IMR-90 (cell line): Measurements from ENCODE around the gene RPEL1. TPM values are rescaled to one million over a fixed set of nuclear protein-coding genes. Genes with fewer than 3 reads are reported as not detected.

ENCODE experiments used
- ATAC-seq: fragments of 200-7000 bp; cut with Tn5 transposase; 2 replicates; pipeline ENCODE4 v1.9.1; 2020; ENCODE audit warnings: low read depth, mild to moderate bottlenecking, moderate library complexity
- BruUV-seq: library from RNA; stranded (reverse); fragments of 400-500 nt; replicated peaks from 2 replicates; lab custom pipeline; 2021; lab: Mats Ljungman, UMichigan
- CTCF ChIA-PET: fragments of 300-600 bp; formaldehyde crosslinking; extraction: SDS; loops from one replicate; lab custom pipeline; 2021; ENCODE audit warnings: antibody characterized with exemption; lab: Yijun Ruan, JAX
- POLR2A ChIA-PET: fragments of 300-600 bp; sonication (Branson Sonifier 250); formaldehyde crosslinking; loops from one replicate; lab custom pipeline; 2022; ENCODE audit warnings: antibody characterized with exemption; ENCODE audit not compliant: unreplicated experiment; lab: Charles Lee
- DNase-seq: peaks from one replicate; pipeline ENCODE4 v3.0.0; 2013
- H2AFZ ChIP-seq: replicated peaks from 2 replicates; pipeline ENCODE3; 2013; ENCODE audit warnings: low read length, mild to moderate bottlenecking; ENCODE audit not compliant: poor library complexity
- H2AK5ac ChIP-seq: 2 replicates; pipeline ENCODE4 v1.6.1; 2013; ENCODE audit warnings: low read depth, low read length, inconsistent platforms
- H2AK9ac ChIP-seq: replicated peaks from 2 replicates; pipeline ENCODE3; 2013; ENCODE audit warnings: mild to moderate bottlenecking, low read depth, low read length, moderate library complexity; ENCODE audit not compliant: poor library complexity
- H2BK120ac ChIP-seq: 2 replicates; pipeline ENCODE4 v1.6.1; 2013; ENCODE audit warnings: low read depth, low read length, inconsistent platforms
- H2BK15ac ChIP-seq: 3 replicates; pipeline ENCODE4 v1.6.1; 2013; ENCODE audit warnings: low read depth, low read length, inconsistent platforms
- H2BK20ac ChIP-seq: 2 replicates; pipeline ENCODE4 v1.6.1; 2013; ENCODE audit warnings: low read depth, mild to moderate bottlenecking, inconsistent platforms, low read length, moderate library complexity
- H2BK5ac ChIP-seq: 2 replicates; pipeline ENCODE4 v1.6.1; 2013; ENCODE audit warnings: mild to moderate bottlenecking, low read depth, low read length, inconsistent platforms; ENCODE audit not compliant: poor library complexity, severe bottlenecking
- H3K14ac ChIP-seq: replicated peaks from 2 replicates; pipeline ENCODE4 v1.6.1; 2013; ENCODE audit warnings: low read depth, low read length, inconsistent platforms
- H3K18ac ChIP-seq: 2 replicates; pipeline ENCODE4 v1.6.1; 2013; ENCODE audit warnings: low read depth, low read length, control low read depth
- H3K23ac ChIP-seq: 2 replicates; pipeline ENCODE4 v1.6.1; 2013; ENCODE audit warnings: low read depth, low read length, inconsistent platforms
- H3K27ac ChIP-seq: 2 replicates; pipeline ENCODE4 v1.5.1; 2013; ENCODE audit warnings: mild to moderate bottlenecking, control low read depth, low read length; ENCODE audit not compliant: insufficient read depth
- H3K27me3 ChIP-seq: 2 replicates; pipeline ENCODE4 v1.6.1; 2013; ENCODE audit warnings: low read length; ENCODE audit not compliant: control insufficient read depth, insufficient read depth
- H3K36me3 ChIP-seq: 2 replicates; pipeline ENCODE4 v1.6.1; 2013; ENCODE audit warnings: low read length, mixed read lengths; ENCODE audit not compliant: control insufficient read depth, insufficient read depth
- H3K4ac ChIP-seq: 2 replicates; pipeline ENCODE4 v1.6.1; 2013; ENCODE audit warnings: low read depth, low read length, inconsistent platforms
- H3K4me1 ChIP-seq: 2 replicates; pipeline ENCODE4 v1.6.1; 2013; ENCODE audit warnings: low read length, mixed read lengths; ENCODE audit not compliant: control insufficient read depth, insufficient read depth
- H3K4me2 ChIP-seq: 2 replicates; pipeline ENCODE4 v1.6.1; 2013; ENCODE audit warnings: low read depth, mild to moderate bottlenecking, control low read depth, low read length, moderate library complexity
- H3K4me3 ChIP-seq: 2 replicates; pipeline ENCODE4 v1.5.1; 2013; ENCODE audit warnings: low read depth, mild to moderate bottlenecking, control low read depth, low read length, moderate library complexity; ENCODE audit not compliant: insufficient read depth
- H3K56ac ChIP-seq: 2 replicates; pipeline ENCODE4 v1.6.1; 2013; ENCODE audit warnings: low read length, inconsistent platforms; ENCODE audit not compliant: insufficient read depth; ENCODE audit errors: extremely low read depth
- H3K79me1 ChIP-seq, 2 experiments: 2 replicates each; pipeline ENCODE4 v1.6.1; 2013; ENCODE audit warnings: low read length in 2 of 2, inconsistent platforms in 1 of 2, low read depth in 1 of 2
- H3K9ac ChIP-seq: 2 replicates; pipeline ENCODE4 v1.6.1; 2013; ENCODE audit warnings: low read depth, low read length, control low read depth
- H3K9me1 ChIP-seq: 2 replicates; pipeline ENCODE4 v1.6.1; 2013; ENCODE audit warnings: low read length, inconsistent platforms; ENCODE audit not compliant: insufficient read depth
- H3K9me3 ChIP-seq: 2 replicates; pipeline ENCODE4 v1.6.1; 2013; ENCODE audit warnings: low read length; ENCODE audit not compliant: control insufficient read depth, insufficient read depth
- H4K20me1 ChIP-seq: 2 replicates; pipeline ENCODE4 v1.6.1; 2013; ENCODE audit warnings: low read length, inconsistent platforms; ENCODE audit not compliant: insufficient read depth
- H4K5ac ChIP-seq: 2 replicates; pipeline ENCODE4 v1.6.1; 2013; ENCODE audit warnings: mild to moderate bottlenecking, low read depth, low read length, control low read depth
- H4K8ac ChIP-seq, 2 experiments: 2 replicates each; pipeline ENCODE4 v1.6.1; 2013; ENCODE audit warnings: low read depth in 2 of 2, low read length in 2 of 2, control low read depth in 1 of 2, inconsistent platforms in 1 of 2
- H4K91ac ChIP-seq: 2 replicates; pipeline ENCODE4 v1.6.1; 2013; ENCODE audit warnings: low read depth, low read length, inconsistent platforms; ENCODE audit not compliant: insufficient read depth
- BHLHE40 ChIP-seq: fragments of 150-350 bp; IDR thresholded peaks from 2 replicates; pipeline ENCODE4 v1.6.1; 2016; ENCODE audit warnings: mild to moderate bottlenecking, low read depth, low read length
- CEBPB ChIP-seq: IDR thresholded peaks from 2 replicates; pipeline ENCODE4 v1.6.1; 2012; ENCODE audit warnings: low read depth, low read length, improper control_type of control experiment
- CHD1 ChIP-seq: IDR thresholded peaks from 2 replicates; pipeline ENCODE4 v1.6.1; 2012; ENCODE audit warnings: low read depth, low read length, improper control_type of control experiment
- ELK1 ChIP-seq: fragments of 150-350 bp; IDR thresholded peaks from 2 replicates; pipeline ENCODE4 v1.6.1; 2016; ENCODE audit warnings: low read depth, mild to moderate bottlenecking, low read length, moderate library complexity, borderline replicate concordance
- FOS ChIP-seq: fragments of 150-350 bp; IDR thresholded peaks from 2 replicates; pipeline ENCODE4 v1.6.1; 2016; ENCODE audit warnings: low read depth, low read length
- MAFK ChIP-seq: IDR thresholded peaks from 2 replicates; pipeline ENCODE4 v1.6.1; 2012; ENCODE audit warnings: low read depth, low read length, improper control_type of control experiment
- MAZ ChIP-seq: IDR thresholded peaks from 2 replicates; pipeline ENCODE4 v1.6.1; 2012; ENCODE audit warnings: low read depth, mild to moderate bottlenecking, low read length, improper control_type of control experiment, moderate library complexity, borderline replicate concordance
- MXI1 ChIP-seq: IDR thresholded peaks from 2 replicates; pipeline ENCODE4 v1.6.1; 2012; ENCODE audit warnings: low read depth, mild to moderate bottlenecking, low read length, moderate library complexity, borderline replicate concordance
- NFE2L2 ChIP-seq: fragments of 150-350 bp; IDR thresholded peaks from 2 replicates; pipeline ENCODE4 v1.6.1; 2016; ENCODE audit warnings: low read depth, mild to moderate bottlenecking, low read length
- POLR2A ChIP-seq: IDR thresholded peaks from 2 replicates; pipeline ENCODE4 v1.6.1; 2012; ENCODE audit warnings: mild to moderate bottlenecking, low read depth, low read length
- RAD21 ChIP-seq: IDR thresholded peaks from 2 replicates; pipeline ENCODE4 v1.6.1; 2012; ENCODE audit warnings: low read length, improper control_type of control experiment
- RCOR1 ChIP-seq: IDR thresholded peaks from 2 replicates; pipeline ENCODE4 v1.6.1; 2012; ENCODE audit warnings: mild to moderate bottlenecking, low read length, improper control_type of control experiment; ENCODE audit not compliant: insufficient replicate concordance
- RFX5 ChIP-seq: IDR thresholded peaks from 2 replicates; pipeline ENCODE4 v1.8.0; 2012; ENCODE audit warnings: low read depth, mild to moderate bottlenecking, low read length, moderate library complexity
- SMC3 ChIP-seq: fragments of 150-350 bp; IDR thresholded peaks from 2 replicates; pipeline ENCODE4 v1.6.1; 2016; ENCODE audit warnings: low read depth, mild to moderate bottlenecking, antibody characterized with exemption, low read length, moderate library complexity
- USF2 ChIP-seq: fragments of 150-350 bp; IDR thresholded peaks from 2 replicates; pipeline ENCODE4 v1.6.1; 2017; ENCODE audit warnings: mild to moderate bottlenecking, antibody characterized with exemption, low read length, low read depth
- WGBS, 2 experiments: methylation state at CpG; one replicate each; pipeline versions ENCODE4 v1.1.5 to v1.1.7; 2013; ENCODE audit warnings: missing lambda C conversion rate in 2 of 2; ENCODE audit not compliant: insufficient read length in 1 of 2; ENCODE audit errors: extremely low coverage in 2 of 2; 5-methylcytosine and 5-hydroxymethylcytosine counted together
- dilution Hi-C: fragments of 300-500 bp; cut with HindIII; formaldehyde crosslinking; loops from one replicate; pipeline ENCODE4 v1.14.3; 2018; ENCODE audit warnings: low sequenced_read_pairs; ENCODE audit not compliant: unreplicated experiment
- in situ Hi-C: fragments of 300-500 bp; cut with MboI; formaldehyde crosslinking; loops from 3 replicates; pipeline ENCODE4 v1.14.3; 2019; ENCODE audit warnings: low sequenced_read_pairs, inconsistent platforms, mixed read lengths
- intact Hi-C: fragments of 100-400 bp; cut with micrococcal nuclease; formaldehyde crosslinking; loops from 2 replicates; pipeline ENCODE4 v1.10.0; 2022
- polyA plus RNA-seq, 3 experiments: library from polyadenylated mRNA; depleted of rRNA; stranded (reverse); fragments of >200 nt; gene quantifications; 2 replicates each; pipeline ENCODE4 v1.2.3, GENCODE V29; 2012; ENCODE audit warnings: low replicate concordance in 1 of 3
- total RNA-seq: library from RNA; depleted of rRNA; stranded (reverse); fragments of >200 nt; gene quantifications from 2 replicates; pipeline ENCODE4 v1.2.3, GENCODE V29; 2012
- TF ChIP-seq, protein P1 (sequence below): conservative IDR thresholded peaks from 2 replicates; pipeline ENCODE4 v1.5.1; 2012; ENCODE audit warnings: mild to moderate bottlenecking, low read depth, low read length, improper control_type of control experiment

Gene RPEL1
- total and polyA plus RNA-seq, 2 of the 4 experiments (the other 2 are of a cell fraction): under 0.01 to 0.26 TPM

DNA sequence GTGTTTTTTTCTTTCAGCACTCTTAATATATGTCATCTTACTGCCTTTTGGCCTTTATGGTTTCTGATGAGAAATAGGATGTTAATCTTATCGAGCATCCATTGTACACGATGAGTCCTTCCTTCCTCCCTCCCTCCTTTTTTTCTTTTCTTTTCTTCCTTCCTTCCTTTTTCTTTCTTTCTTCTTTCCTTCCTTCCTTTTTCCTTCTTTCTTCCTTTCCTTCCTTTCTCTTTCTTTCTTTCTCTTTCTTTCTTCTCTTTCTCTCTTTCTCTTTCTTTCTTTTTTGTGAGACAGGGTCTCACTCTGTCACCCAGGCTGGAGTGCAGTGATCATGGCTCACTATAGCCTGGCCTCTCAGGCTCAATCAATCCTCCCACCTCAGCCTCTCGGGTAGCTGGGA, 8.4 kb downstream of the RPEL1 start:
- H3K4me1 ChIP-seq: no peaks in the 10 kb centered on the region
- H3K27ac ChIP-seq: no peak overlapping the region
- H3K4me3 ChIP-seq: no peak overlapping the region
- DNase-seq (no peak), ATAC-seq (no peak)
- H2AFZ ChIP-seq: no peak overlapping the region
- BruUV-seq: no TSS peak
- TF ChIP-seq MAZ (no peak), RCOR1 (no peak), SMC3 (no peak), FOS (no peak), RAD21 (no peak), ELK1 (no peak), BHLHE40 (no peak), MXI1 (no peak), RFX5 (no peak), CHD1 (no peak), USF2 (no peak), POLR2A (no peak), NFE2L2 (no peak), MAFK (no peak), CEBPB (no peak)
- TF ChIP-seq, protein P1, sequence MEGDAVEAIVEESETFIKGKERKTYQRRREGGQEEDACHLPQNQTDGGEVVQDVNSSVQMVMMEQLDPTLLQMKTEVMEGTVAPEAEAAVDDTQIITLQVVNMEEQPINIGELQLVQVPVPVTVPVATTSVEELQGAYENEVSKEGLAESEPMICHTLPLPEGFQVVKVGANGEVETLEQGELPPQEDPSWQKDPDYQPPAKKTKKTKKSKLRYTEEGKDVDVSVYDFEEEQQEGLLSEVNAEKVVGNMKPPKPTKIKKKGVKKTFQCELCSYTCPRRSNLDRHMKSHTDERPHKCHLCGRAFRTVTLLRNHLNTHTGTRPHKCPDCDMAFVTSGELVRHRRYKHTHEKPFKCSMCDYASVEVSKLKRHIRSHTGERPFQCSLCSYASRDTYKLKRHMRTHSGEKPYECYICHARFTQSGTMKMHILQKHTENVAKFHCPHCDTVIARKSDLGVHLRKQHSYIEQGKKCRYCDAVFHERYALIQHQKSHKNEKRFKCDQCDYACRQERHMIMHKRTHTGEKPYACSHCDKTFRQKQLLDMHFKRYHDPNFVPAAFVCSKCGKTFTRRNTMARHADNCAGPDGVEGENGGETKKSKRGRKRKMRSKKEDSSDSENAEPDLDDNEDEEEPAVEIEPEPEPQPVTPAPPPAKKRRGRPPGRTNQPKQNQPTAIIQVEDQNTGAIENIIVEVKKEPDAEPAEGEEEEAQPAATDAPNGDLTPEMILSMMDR: no peak
- no peak overlapping the region for H3K18ac ChIP-seq
- H3K9ac ChIP-seq: no peak overlapping the region
- no peak overlapping the region for H3K14ac ChIP-seq
- no peaks in the 10 kb centered on the region for H3K9me3 ChIP-seq
- no peak overlapping the region for H2BK5ac ChIP-seq
- no peak overlapping the region for H4K8ac ChIP-seq
- 0 out of 2 replicates have a peak, but pooled peaks cover 3% of the 10 kb centered on the region for H3K9me1 ChIP-seq
- no peak overlapping the region for H3K4me2 ChIP-seq
- in situ Hi-C loops: no loop called here
- no peak overlapping the region for H4K5ac ChIP-seq
- CTCF ChIA-PET: no interaction called here
- POLR2A ChIA-PET: no interaction called here
- dilution Hi-C loops: no loop called here
- 0% methylated on average over 1 of the region's 3 CpGs; no CpG with 5 or more reads in 1 of the 2 experiments for WGBS, 2 experiments
- H3K79me1 ChIP-seq: no peaks in the 10 kb centered on the region
- no peak overlapping the region for H2BK15ac ChIP-seq
- H4K91ac ChIP-seq: no peak overlapping the region
- H4K20me1 ChIP-seq: no peaks in the 10 kb centered on the region
- intact Hi-C loops: no loop called here
- no peak overlapping the region for H3K23ac ChIP-seq
- no peaks in the 10 kb centered on the region for H3K27me3 ChIP-seq
- no peak overlapping the region for H2BK120ac ChIP-seq
- H2AK5ac ChIP-seq: no peak overlapping the region
- H3K4ac ChIP-seq: no peak overlapping the region
- no peak overlapping the region for H2AK9ac ChIP-seq
- no peak overlapping the region for H2BK20ac ChIP-seq
- no peaks in the 10 kb centered on the region for H3K36me3 ChIP-seq
- no peak overlapping the region for H3K56ac ChIP-seq
